Sigmoid colon (tissue), 7 donors: Measurements from ENCODE around the gene SLC7A14. TPM values are rescaled to one million over a fixed set of nuclear protein-coding genes. Genes with fewer than 3 reads are reported as not detected.

ENCODE experiments used
- DNase-seq: peaks from one replicate; pipeline ENCODE4 v3.0.0-alpha.2; 2019
- H3K27ac ChIP-seq, 4 donors: fragments of 200-600 bp; sonication (generic); one replicate each; pipeline ENCODE4 v1.5.1; 2016 to 2019; ENCODE audit warnings: mild to moderate bottlenecking in 1 of 4
- H3K27me3 ChIP-seq, 3 donors: fragments of 200-600 bp; sonication (generic); one replicate each; pipeline ENCODE4 v1.5.1; 2019; ENCODE audit warnings: mild to moderate bottlenecking in 1 of 3
- H3K36me3 ChIP-seq, 4 donors: fragments of 200-600 bp; sonication (generic); one replicate each; pipeline ENCODE4 v1.5.1; 2016 to 2019
- H3K4me1 ChIP-seq, 4 donors: fragments of 200-600 bp; sonication (generic); one replicate each; pipeline ENCODE4 v1.5.1; 2017 to 2019
- H3K4me3 ChIP-seq, 4 donors: fragments of 200-600 bp; sonication (generic); one replicate each; pipeline ENCODE4 v1.5.1; 2017 to 2019; ENCODE audit warnings: mild to moderate bottlenecking in 2 of 4, moderate library complexity in 1 of 4
- H3K9me3 ChIP-seq, 4 donors: fragments of 200-600 bp in 3 of 4; sonication (generic) in 3 of 4; one replicate each; pipeline versions ENCODE4 v1.5.1 to v1.6.1; 2013 to 2019
- CTCF ChIP-seq, 4 experiments: fragments of 450-650 bp in 3 of 4; fragments of 200-600 bp in 1 of 4; IDR thresholded peaks; one replicate each; pipeline ENCODE4 v1.5.1; 2016 to 2019; ENCODE audit warnings: antibody characterized with exemption in 4 of 4, mild to moderate bottlenecking in 3 of 4, moderate library complexity in 2 of 4
- EP300 ChIP-seq, 4 donors: sonication (generic); formaldehyde crosslinking; IDR thresholded peaks; one replicate each; pipeline ENCODE4 v1.6.1; 2017; ENCODE audit warnings: antibody characterized with exemption in 4 of 4
- POLR2A ChIP-seq, 2 donors: fragments of 450-650 bp; IDR thresholded peaks; one replicate each; pipeline ENCODE4 v1.6.1; 2016; ENCODE audit warnings: antibody characterized with exemption in 2 of 2, mild to moderate bottlenecking in 2 of 2, moderate library complexity in 2 of 2
- POLR2AphosphoS5 ChIP-seq, 4 donors: sonication (generic); formaldehyde crosslinking; IDR thresholded peaks; one replicate each; pipeline ENCODE4 v1.6.1; 2017; ENCODE audit warnings: antibody characterized with exemption in 4 of 4
- WGBS, 2 donors: extraction: QIAGEN DNeasy Blood & Tissue Kit; methylation state at CpG; one replicate each; pipeline ENCODE4 v1.1.7; 2013; 5-methylcytosine and 5-hydroxymethylcytosine counted together
- intact Hi-C: fragments of 100-400 bp; cut with DNase I; formaldehyde crosslinking; loops from one replicate; pipeline ENCODE4 v1.15.1; 2023
- polyA plus RNA-seq, 3 donors: library from polyadenylated mRNA; stranded (reverse); fragments of 200-250 nt; gene quantifications; one replicate each; pipeline ENCODE4 v1.2.3, GENCODE V29; 2013
- total RNA-seq, 4 donors: library from RNA; depleted of rRNA; stranded (reverse); fragments of >200 nt; gene quantifications; one replicate each; pipeline ENCODE4 v1.1.0, GENCODE V29; 2016
- donor health status: healthy with polysubstance abuse.
- donor health status: Bipolar disorder and iron deficiency.
- donor health status: healthy.

The SLC7A14 gene
- total and polyA plus RNA-seq, 7 donors: 0.79 to 3.9 (median 2.8) TPM; not detected in 2

- peaks cover 0 to 4% (median 0%) of the 10 kb centered on the region in 4 donors for H3K4me1 ChIP-seq
- no peak for DNase-seq
- no peaks in the 10 kb centered on the region for H3K9me3 ChIP-seq
- 72 to 73% methylated on average over 7 of the region's 7 CpGs for WGBS, 2 donors
- no peaks in the 10 kb centered on the region for H3K36me3 ChIP-seq
- H3K4me3 ChIP-seq: no peak overlapping the region
- intact Hi-C loops: no loop called here
- H3K27ac ChIP-seq: no peak overlapping the region
- no peaks in the 10 kb centered on the region for H3K27me3 ChIP-seq
- TF ChIP-seq CTCF (IDR thresholded peaks at IDR 0.05) (no peak), POLR2A (IDR thresholded peaks at IDR 0.05) (no peak)
Measured at GRCh38 chr3:170467571-170468147, 118.2 kb downstream of the SLC7A14 start.

- 79 to 86% methylated on average over 14 of the region's 14 CpGs for WGBS, 2 donors
- DNase-seq: no peak
- H3K4me1 ChIP-seq: peaks cover 0 to 4% (median 0%) of the 10 kb centered on the region in 4 donors
- TF ChIP-seq POLR2A (IDR thresholded peaks at IDR 0.05) (no peak), EP300 (IDR thresholded peaks at IDR 0.05) (no peak), POLR2AphosphoS5 (IDR thresholded peaks at IDR 0.05) (no peak), CTCF (IDR thresholded peaks at IDR 0.05) (no peak)
- no peak overlapping the region for H3K27ac ChIP-seq
- H3K36me3 ChIP-seq: no peaks in the 10 kb centered on the region
- intact Hi-C loops: no loop called here
- no peak overlapping the region for H3K4me3 ChIP-seq
- no peaks in the 10 kb centered on the region for H3K9me3 ChIP-seq
- no peaks in the 10 kb centered on the region for H3K27me3 ChIP-seq
Measured at GRCh38 chr3:170467007-170467406, 118.9 kb downstream of the SLC7A14 start.

GRCh38 chr3:170465955-170466354 is 119.9 kb downstream of the SLC7A14 start:
- intact Hi-C loops: no loop called here
- Histone ChIP-seq H3K27ac (no peak overlapping the region), H3K9me3 (no peaks in the 10 kb centered on the region), H3K27me3 (no peaks in the 10 kb centered on the region), H3K36me3 (no peaks in the 10 kb centered on the region), H3K4me3 (no peak overlapping the region), H3K4me1 (peaks cover 0 to 4% (median 0%) of the 10 kb centered on the region in 4 donors)
- no peak for TF ChIP-seq CTCF (IDR thresholded peaks at IDR 0.05)
- no peak for TF ChIP-seq EP300 (IDR thresholded peaks at IDR 0.05)
- TF ChIP-seq POLR2A (IDR thresholded peaks at IDR 0.05): no peak
- no peak for TF ChIP-seq POLR2AphosphoS5 (IDR thresholded peaks at IDR 0.05)
- no peak for DNase-seq
- WGBS, 2 donors: 25 to 61% methylated on average over 3 of the region's 3 CpGs

- Histone ChIP-seq H3K9me3 (no peaks in the 10 kb centered on the region), H3K27me3 (no peaks in the 10 kb centered on the region), H3K4me1 (no peaks in the 10 kb centered on the region), H3K36me3 (no peaks in the 10 kb centered on the region), H3K27ac (no peak overlapping the region), H3K4me3 (no peak overlapping the region)
- 80 to 85% methylated on average over 4 of the region's 4 CpGs for WGBS, 2 donors
- intact Hi-C loops: no loop called here
- no peak for DNase-seq
- TF ChIP-seq EP300 (IDR thresholded peaks at IDR 0.05) (no peak), POLR2A (IDR thresholded peaks at IDR 0.05) (no peak), CTCF (IDR thresholded peaks at IDR 0.05) (no peak), POLR2AphosphoS5 (IDR thresholded peaks at IDR 0.05) (no peak)
Measured at GRCh38 chr3:170463011-170463410, 122.9 kb downstream of the SLC7A14 start.

- TF ChIP-seq CTCF (IDR thresholded peaks at IDR 0.05) (no peak), EP300 (IDR thresholded peaks at IDR 0.05) (no peak), POLR2AphosphoS5 (IDR thresholded peaks at IDR 0.05) (no peak)
- no peak for DNase-seq
Measured at GRCh38 chr3:170458285-170458684, 127.6 kb downstream of the SLC7A14 start.

More at GRCh38 chr3:170458285-170458684, 127.6 kb downstream of the SLC7A14 start:
- 52 to 55% methylated on average over 4 of the region's 4 CpGs for WGBS, 2 donors
- Histone ChIP-seq H3K27ac (no peak overlapping the region), H3K4me3 (no peak overlapping the region), H3K4me1 (no peaks in the 10 kb centered on the region), H3K36me3 (no peaks in the 10 kb centered on the region), H3K27me3 (no peaks in the 10 kb centered on the region), H3K9me3 (no peaks in the 10 kb centered on the region)
- intact Hi-C loops: no loop called here
